ENCODE results near the gene PHKG1.
A peak's percentile ranks its signal among the peaks of the same experiment; 100 is the strongest.
"Not testable (repeated sequence)": the region's sequence is repeated elsewhere in the genome, so short reads cannot be mapped to it uniquely, and the experiment has no call there.

The PHKG1 gene

DNA sequence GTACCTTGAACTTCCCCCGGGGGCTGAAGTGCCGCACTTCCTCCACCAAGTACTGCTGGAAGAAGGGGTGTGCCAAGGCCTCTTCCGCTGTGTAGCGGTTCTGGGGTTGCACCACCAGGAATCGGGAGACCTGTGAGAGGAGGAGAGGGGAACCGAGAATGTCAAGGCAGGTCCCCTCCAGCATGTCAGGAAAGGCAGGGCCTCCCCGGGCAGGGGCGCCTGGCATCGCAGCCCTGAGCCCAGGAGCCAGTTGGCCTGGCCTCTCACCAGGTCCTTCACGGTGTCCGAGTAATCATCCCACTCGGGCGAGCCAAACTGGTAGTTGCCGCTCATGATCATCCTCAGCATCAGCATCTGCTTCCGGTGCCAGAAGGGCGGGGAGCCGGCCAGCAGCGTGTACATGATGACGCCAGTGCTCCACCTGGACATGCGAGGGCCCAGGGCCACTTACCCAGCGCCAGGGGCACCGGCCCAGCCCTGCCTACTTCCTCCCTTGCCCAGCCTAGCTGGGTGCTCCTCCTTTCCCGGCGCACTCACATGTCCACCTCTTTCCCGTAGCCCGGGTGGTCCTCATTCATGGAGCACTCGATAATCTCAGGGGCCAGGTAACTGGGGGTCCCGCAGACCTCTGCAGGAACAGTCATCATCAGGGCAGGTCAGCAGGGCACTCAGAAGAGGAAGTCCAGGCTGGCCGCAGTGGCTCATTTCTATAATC lies 11.0 kb downstream of the PHKG1 start:
- DNase-seq: no peak

DNA sequence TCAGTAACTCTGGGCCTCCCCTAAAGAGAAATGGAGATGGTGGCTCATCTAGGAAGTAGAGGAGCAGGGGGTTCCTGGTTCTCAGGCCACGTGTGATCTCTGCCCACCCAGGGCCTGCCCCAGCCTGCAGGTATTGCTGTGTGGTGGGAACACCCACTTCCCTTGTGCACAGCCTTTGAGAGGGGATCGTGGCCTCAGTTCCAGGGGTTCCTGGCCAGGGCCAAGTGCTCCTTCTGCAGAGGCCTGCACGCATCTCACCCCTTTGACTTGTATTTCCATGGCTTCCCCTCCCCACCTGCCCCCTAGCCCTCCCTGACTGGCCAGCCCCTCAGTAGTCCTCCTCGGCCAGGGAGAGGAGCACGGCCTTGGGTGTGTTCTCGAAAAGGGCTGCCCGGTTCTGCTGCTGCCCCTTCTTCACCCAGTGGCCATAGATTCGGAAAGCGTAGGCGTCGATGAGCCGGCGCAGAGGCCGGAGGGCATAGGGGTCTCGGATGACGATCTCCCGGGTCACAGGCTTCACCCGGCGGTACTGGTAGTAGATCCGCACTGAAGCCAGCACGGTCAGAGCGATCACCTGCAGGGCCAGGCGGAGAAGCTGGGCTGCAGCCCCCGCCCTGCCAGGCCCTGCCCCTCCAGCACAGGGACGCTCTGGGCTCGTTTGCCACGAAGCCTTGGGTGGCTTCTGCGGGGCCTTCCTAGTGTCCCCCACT lies 11.9 kb downstream of the PHKG1 start:
- DNase-seq: not testable (repeated sequence)

GRCh38 chr7:56079450-56080185 lies 13.1 kb downstream of the PHKG1 start:
- DNase-seq: no peak

GRCh38 chr7:56078196-56078595 lies 14.6 kb downstream of the PHKG1 start:
- DNase-seq: no peak

DNA sequence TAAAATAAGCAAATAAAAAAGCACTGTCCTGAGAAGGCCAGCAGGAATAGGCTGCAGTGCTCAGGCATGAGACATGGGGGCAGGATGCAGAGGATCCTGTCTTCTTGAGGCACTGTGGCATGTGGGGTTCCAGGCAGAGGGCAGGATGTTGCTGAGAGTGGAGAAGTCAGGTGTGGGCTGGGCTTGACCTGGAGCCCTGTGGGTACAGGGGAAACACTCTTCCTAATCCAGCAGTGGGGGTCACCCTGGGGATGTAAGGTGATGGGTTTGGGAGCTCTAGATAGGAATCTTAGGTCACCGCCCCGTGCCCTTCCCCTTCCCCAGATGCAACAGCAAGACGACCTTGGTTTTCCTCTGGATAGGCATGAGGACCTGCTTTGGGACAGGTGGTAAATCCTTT lies 15.1 kb downstream of the PHKG1 start:
- DNase-seq: no peak

GRCh38 chr7:56074371-56074791 lies 18.4 kb downstream of the PHKG1 start:
- peak; percentile 57 for DNase-seq

DNA sequence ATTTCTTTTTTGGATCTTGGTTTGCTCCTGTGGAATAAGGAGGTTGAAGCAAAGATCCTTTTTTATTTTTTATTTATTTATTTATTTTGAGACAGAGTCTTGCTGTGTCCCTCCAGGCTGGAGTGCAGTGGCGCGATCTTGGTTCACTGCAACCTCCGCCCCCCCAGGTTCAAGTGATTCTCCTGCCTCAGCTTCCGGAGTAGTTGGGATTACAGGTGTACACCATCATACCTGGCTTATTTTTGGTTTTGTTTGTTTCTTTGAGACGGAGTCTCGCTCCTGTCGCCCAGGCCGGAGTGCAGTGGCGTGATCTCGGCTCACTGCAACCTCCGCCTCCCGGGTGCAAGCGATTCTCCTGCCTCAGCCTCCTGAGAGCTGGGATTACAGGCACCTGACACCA lies 26.4 kb downstream of the PHKG1 start:
- not testable (repeated sequence) for DNase-seq

DNA sequence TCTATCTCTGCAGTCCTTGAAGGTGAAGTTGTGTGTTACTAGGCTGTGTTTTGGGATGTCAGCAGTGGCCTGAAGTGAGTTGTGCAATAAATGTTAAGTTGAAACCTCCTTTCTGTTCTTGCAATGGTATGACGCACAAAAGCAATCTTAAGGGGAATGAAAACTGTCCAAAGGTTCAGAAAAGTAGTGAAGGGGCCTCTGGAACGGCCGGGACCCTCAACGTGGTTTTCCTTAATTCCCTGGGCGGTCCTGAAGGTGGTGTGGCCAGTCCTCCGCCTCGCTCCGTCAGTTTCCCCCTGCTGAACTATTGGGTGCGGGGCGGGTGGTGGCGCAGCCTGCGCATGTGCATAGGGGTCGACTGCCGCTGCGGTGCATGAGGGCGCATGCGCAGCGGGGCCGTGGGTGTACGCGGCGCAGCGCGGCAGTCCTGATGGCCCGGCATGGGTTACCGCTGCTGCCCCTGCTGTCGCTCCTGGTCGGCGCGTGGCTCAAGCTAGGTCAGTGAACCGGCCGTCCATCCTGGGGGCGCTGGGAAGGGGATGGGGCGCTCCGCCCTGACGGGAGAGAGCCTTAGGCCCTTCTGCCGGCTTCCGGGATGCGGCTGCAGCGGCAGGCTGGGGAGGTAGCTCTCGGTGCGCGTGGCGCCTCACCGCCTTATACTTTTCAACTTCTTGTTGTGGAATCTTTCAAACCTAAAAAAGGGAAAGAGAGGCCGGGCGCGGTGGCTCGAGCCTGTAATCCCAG lies 28.7 kb downstream of the PHKG1 start, which contains the start of gene SUMF2:
Gene SUMF2, plus strand, starts transcription at position 405 of the 744 bp plus-strand sequence. Its CDS starts 26 bp downstream, at position 431.
- DNase-seq: peak; percentile 92

DNA sequence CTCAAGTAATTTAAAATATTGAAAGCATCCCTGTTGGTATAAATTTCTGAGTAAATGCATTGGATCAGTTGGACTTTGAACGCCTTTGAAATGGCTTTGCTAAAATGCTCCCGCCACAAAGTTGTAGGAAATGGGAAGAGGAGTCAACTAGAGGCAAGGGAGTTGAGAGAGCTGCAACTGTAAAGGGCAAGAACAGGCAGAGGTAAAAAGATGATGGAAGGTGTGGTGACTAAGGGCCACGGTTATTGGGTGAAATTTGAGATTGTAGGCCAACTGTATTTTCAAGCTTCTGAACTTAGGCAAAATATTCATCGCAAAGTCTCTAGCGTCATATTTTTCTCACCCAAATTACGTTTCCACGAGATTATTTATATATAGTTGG lies 29.3 kb downstream of the PHKG1 start:
- DNase-seq: no peak

DNA sequence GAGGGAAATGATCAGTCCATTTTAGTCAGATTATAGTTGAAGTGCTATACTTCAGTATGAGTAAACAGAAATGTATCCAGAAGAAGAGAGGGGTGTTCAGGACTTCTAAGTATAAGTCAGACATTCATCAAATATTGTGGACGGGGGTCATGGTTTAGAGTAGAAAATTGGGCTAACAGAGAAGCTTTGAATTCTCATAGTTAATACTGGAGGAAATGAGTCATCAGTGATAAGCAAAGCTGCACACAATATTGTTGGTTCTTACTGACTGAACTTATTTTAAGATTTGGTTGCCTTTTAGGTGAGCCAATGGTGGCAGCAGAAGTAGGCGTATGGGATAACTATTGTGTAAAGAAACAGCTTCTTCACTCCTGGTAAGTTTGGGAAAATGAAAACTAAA lies 30.4 kb downstream of the PHKG1 start:
- DNase-seq: no peak

DNA sequence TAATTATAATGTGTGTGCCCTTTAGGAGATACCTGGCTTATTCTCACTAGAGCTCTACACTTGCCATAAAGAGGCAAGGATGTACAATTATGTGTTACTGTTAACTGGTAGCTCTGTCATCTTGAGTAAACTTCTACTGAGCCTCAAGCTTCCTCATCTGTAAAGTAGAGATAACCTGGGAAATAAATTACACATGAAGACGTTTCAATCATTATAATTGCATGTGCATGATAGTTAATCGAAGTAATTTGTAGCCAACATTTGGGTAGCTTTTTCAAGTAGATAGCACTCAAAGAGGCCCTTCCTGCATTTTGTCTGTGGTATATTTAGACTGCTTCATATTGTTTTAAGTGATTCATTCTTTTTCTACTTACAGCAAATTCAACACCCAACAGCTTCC lies 38.8 kb downstream of the PHKG1 start:
- no peak for DNase-seq

GRCh38 chr7:56053379-56053778 lies 39.4 kb downstream of the PHKG1 start:
- DNase-seq: no peak

GRCh38 chr7:56051339-56052191 lies 41.2 kb downstream of the PHKG1 start, which contains the start of the genes CCT6A and PSPH:
Gene CCT6A, plus strand, starts transcription at chr7:56051765. Its CDS starts 84 bp downstream, at chr7:56051849.
Gene PSPH, minus strand, starts transcription at chr7:56051444. Its CDS starts 30,232 bp downstream, at chr7:56021212.
- DNase-seq: peak; percentile 94

DNA sequence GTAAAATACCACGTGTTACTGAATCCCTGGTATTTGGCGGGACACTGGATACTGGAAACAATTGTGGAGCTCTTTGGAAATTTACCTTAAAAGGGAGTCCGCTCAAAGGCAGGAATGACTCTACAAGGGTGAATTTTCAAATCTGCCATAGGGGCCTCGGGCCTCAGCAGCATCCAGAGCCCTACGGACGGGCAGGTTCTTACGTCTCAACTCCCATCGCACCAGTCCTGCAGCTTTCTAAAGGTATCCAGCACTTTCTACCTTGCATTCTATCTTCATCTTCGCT lies 41.8 kb downstream of the PHKG1 start:
- DNase-seq: no peak

DNA sequence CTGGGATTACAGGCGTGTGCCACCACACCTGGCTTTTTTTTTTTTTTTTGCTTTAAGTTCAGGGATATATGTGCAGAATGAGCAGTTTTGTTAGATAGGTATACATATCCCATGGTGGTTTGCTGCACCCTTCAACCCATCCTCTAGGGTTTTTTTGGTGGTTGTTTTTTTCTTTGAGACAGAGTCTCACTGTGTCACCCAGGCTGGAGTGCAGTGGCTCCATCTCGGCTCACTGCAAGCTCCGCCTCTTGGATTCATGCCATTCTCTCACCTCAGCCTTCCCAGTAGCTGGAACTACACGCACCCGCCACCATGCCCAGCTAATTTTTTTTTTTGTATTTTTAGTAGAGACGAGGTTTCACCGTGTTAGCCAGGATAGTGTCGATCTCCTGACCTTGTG lies 44.0 kb downstream of the PHKG1 start:
- not testable (repeated sequence) for DNase-seq

DNA sequence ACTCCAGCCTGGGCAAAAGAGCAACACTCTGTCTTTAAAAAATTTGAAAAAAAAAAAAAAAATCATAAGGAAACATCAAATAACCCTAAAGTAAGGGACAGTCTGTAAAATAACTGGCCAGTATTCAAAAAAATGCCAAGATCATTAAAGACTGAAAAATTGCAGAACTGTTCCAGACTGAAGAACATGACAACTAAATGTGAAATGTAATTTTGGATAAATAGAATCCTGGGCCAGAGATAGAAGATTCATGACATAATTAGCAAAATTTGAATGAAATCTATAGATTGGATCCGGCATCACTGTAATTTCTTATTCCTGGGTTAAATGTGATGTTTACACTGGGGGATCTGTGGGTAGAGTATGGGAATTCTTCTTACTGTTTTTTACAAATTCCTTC lies 44.5 kb downstream of the PHKG1 start:
- DNase-seq: no peak

GRCh38 chr7:56047446-56048116 lies 45.2 kb downstream of the PHKG1 start:
- not testable (repeated sequence) for DNase-seq

- DNase-seq: no peak
Observed at GRCh38 chr7:56046721-56047445, 45.9 kb downstream of the PHKG1 start.

DNA sequence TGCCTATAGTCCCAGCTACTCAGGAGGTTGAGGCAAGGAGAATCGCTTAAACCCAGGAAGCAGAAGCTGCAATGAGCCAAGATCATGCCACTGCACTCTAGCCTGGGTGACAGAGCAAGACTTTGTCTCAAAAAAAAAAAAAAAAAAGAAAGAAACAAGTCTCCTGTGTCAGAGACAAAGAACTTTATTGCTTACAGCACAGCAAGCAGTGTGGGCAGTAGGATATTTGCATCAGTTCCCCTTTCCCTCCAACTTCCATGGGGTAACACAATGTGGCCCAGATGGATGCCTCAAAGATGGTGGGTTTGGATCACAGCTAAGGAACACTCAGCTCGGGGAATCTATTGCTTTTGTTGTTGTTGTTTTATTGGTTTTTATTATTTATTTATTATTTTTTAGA lies 47.0 kb downstream of the PHKG1 start:
- not testable (repeated sequence) for DNase-seq

DNA sequence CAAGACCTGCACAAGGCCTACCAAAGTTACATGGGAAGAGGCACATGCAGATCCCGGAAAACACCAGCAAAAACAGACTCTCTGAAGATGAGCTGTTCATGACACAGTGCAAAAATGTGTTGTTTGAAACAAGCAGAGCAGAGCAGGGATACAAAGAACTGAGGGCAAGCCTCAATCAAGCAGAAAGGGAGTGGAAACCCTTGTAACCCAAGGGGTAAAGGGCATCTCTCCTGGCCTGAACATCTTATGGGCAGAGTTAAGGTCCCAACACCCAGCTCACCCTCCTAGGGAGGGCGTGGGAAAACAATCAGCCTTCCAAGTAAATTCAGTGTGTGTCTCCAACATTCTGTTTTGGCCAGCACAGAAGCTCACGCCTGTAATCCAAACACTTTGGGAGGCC lies 52.0 kb downstream of the PHKG1 start:
- DNase-seq: no peak
